H9 (cell line): ENCODE measurements around the gene IL10RA. TPM values are rescaled to one million over a fixed set of nuclear protein-coding genes. Genes with fewer than 3 reads are reported as not detected.

Experiments
- DNase-seq: peaks from one replicate; pipeline ENCODE4 v3.0.0-alpha.2; 2017
- H2AFZ ChIP-seq: one replicate; pipeline ENCODE4 v1.6.1; 2013; ENCODE audit warnings: mild to moderate bottlenecking, low read length, control low read depth, moderate library complexity
- H2AK5ac ChIP-seq: 2 replicates; pipeline ENCODE4 v1.6.1; 2013; ENCODE audit warnings: low read length, control low read depth, mixed read lengths; ENCODE audit not compliant: insufficient read length
- H2BK120ac ChIP-seq: one replicate; pipeline ENCODE4 v1.6.1; 2013; ENCODE audit warnings: low read depth, mild to moderate bottlenecking, low read length, control low read depth, inconsistent platforms; ENCODE audit not compliant: poor library complexity, severe bottlenecking
- H2BK12ac ChIP-seq: 2 replicates; pipeline ENCODE4 v1.6.1; 2013; ENCODE audit warnings: low read length, control low read depth, mixed read lengths, low read depth; ENCODE audit not compliant: insufficient read length
- H2BK15ac ChIP-seq: 2 replicates; pipeline ENCODE4 v1.6.1; 2013; ENCODE audit warnings: low read depth, low read length, control low read depth
- H2BK20ac ChIP-seq: one replicate; pipeline ENCODE4 v1.6.1; 2013; ENCODE audit warnings: low read depth, mild to moderate bottlenecking, low read length, control low read depth, inconsistent platforms; ENCODE audit not compliant: poor library complexity, severe bottlenecking
- H2BK5ac ChIP-seq: 2 replicates; pipeline ENCODE4 v1.6.1; 2013; ENCODE audit warnings: low read length, control low read depth, mixed read lengths; ENCODE audit not compliant: insufficient read length
- H3K14ac ChIP-seq: 2 replicates; pipeline ENCODE4 v1.6.1; 2013; ENCODE audit warnings: low read length, control low read depth; ENCODE audit not compliant: insufficient read depth
- H3K18ac ChIP-seq: 2 replicates; pipeline ENCODE4 v1.6.1; 2013; ENCODE audit warnings: low read depth, mild to moderate bottlenecking, mixed read lengths, low read length, control low read depth; ENCODE audit not compliant: insufficient read length
- H3K23ac ChIP-seq: 2 replicates; pipeline ENCODE4 v1.6.1; 2013; ENCODE audit warnings: low read length, control low read depth, mixed read lengths, low read depth; ENCODE audit not compliant: insufficient read length
- H3K23me2 ChIP-seq: 2 replicates; pipeline ENCODE4 v1.6.1; 2013; ENCODE audit warnings: low read depth, mild to moderate bottlenecking, mixed read lengths, low read length, control low read depth; ENCODE audit not compliant: insufficient read length, poor library complexity, severe bottlenecking
- H3K27ac ChIP-seq: 2 replicates; pipeline ENCODE4 v1.5.1; 2013; ENCODE audit warnings: low read length, control low read depth, mixed read lengths, low read depth; ENCODE audit not compliant: insufficient read length
- H3K27me3 ChIP-seq: 2 replicates; pipeline ENCODE4 v1.6.1; 2013; ENCODE audit warnings: low read length, control low read depth, inconsistent platforms; ENCODE audit not compliant: insufficient read depth
- H3K4ac ChIP-seq: 2 replicates; pipeline ENCODE4 v1.6.1; 2013; ENCODE audit warnings: low read depth, mild to moderate bottlenecking, control low read depth, inconsistent platforms, low read length, moderate library complexity
- H3K4me1 ChIP-seq: 2 replicates; pipeline ENCODE4 v1.6.1; 2013; ENCODE audit warnings: low read length, control low read depth, inconsistent platforms; ENCODE audit not compliant: insufficient read depth
- H3K4me2 ChIP-seq: 2 replicates; pipeline ENCODE4 v1.6.1; 2013; ENCODE audit warnings: low read length, control low read depth, mixed read lengths; ENCODE audit not compliant: insufficient read length, insufficient read depth
- H3K56ac ChIP-seq: 2 replicates; pipeline ENCODE4 v1.6.1; 2013; ENCODE audit warnings: low read depth, mild to moderate bottlenecking, mixed read lengths, low read length, control low read depth; ENCODE audit not compliant: insufficient read length
- H3K79me1 ChIP-seq: 2 replicates; pipeline ENCODE4 v1.6.1; 2013; ENCODE audit warnings: low read depth, mild to moderate bottlenecking, moderate library complexity, low read length, control low read depth, inconsistent platforms; ENCODE audit not compliant: insufficient read depth, poor library complexity, severe bottlenecking
- H3K79me2 ChIP-seq: 2 replicates; pipeline ENCODE4 v1.6.1; 2013; ENCODE audit warnings: low read length, control low read depth, inconsistent platforms; ENCODE audit not compliant: insufficient read depth
- H3K9ac ChIP-seq: 2 replicates; pipeline ENCODE4 v1.6.1; 2013; ENCODE audit warnings: low read length, control low read depth, mixed read lengths; ENCODE audit not compliant: insufficient read length; ENCODE audit errors: extremely low read depth
- H3K9me3 ChIP-seq: one replicate; pipeline ENCODE4 v1.6.1; 2013; ENCODE audit warnings: low read depth, low read length, inconsistent platforms; ENCODE audit not compliant: control insufficient read depth
- H3T11ph ChIP-seq: one replicate; pipeline ENCODE4 v1.6.1; 2013; ENCODE audit warnings: mild to moderate bottlenecking, low read length, control low read depth, inconsistent platforms
- H4K20me1 ChIP-seq: one replicate; pipeline ENCODE4 v1.6.1; 2013; ENCODE audit not compliant: control insufficient read depth, insufficient read length, insufficient read depth
- H4K5ac ChIP-seq: 2 replicates; pipeline ENCODE4 v1.6.1; 2013; ENCODE audit warnings: low read depth, mild to moderate bottlenecking, mixed read lengths, low read length, control low read depth; ENCODE audit not compliant: insufficient read length
- H4K8ac ChIP-seq: replicated peaks from 2 replicates; pipeline ENCODE4 v1.6.1; 2013; ENCODE audit warnings: low read length, control low read depth, mixed read lengths, low read depth; ENCODE audit not compliant: insufficient read length
- H4K91ac ChIP-seq: 2 replicates; pipeline ENCODE4 v1.6.1; 2013; ENCODE audit warnings: low read depth, mild to moderate bottlenecking, moderate library complexity, mixed read lengths, low read length, control low read depth; ENCODE audit not compliant: insufficient read length
- H3K27ac Mint-ChIP-seq, 3 experiments: 2 replicates in 2 of 3; 3 replicates in 1 of 3; pipeline ENCODE4 v1.8.0; 2020 to 2021; ENCODE audit warnings: mixed read lengths in 3 of 3, mild to moderate bottlenecking in 1 of 3, moderate library complexity in 1 of 3
- H3K27me3 Mint-ChIP-seq: 2 replicates; pipeline ENCODE4 v1.8.0; 2021; ENCODE audit warnings: low read depth, mild to moderate bottlenecking, moderate library complexity, mixed read lengths
- H3K36me3 Mint-ChIP-seq, 3 experiments: 2 replicates in 2 of 3; 3 replicates in 1 of 3; pipeline ENCODE4 v1.8.0; 2020 to 2021; ENCODE audit warnings: low read depth in 3 of 3, mixed read lengths in 3 of 3; ENCODE audit not compliant: insufficient read depth in 1 of 3
- H3K4me1 Mint-ChIP-seq, 2 experiments: 2 replicates each; pipeline ENCODE4 v1.8.0; 2020; ENCODE audit warnings: mixed read lengths in 2 of 2
- H3K4me3 Mint-ChIP-seq, 2 experiments: 2 replicates in 1 of 2; 3 replicates in 1 of 2; pipeline ENCODE4 v1.8.0; 2020 to 2021; ENCODE audit warnings: mild to moderate bottlenecking in 2 of 2, mixed read lengths in 2 of 2, moderate library complexity in 1 of 2
- H3K9me3 Mint-ChIP-seq, 2 experiments: 2 replicates in 1 of 2; 3 replicates in 1 of 2; pipeline ENCODE4 v1.8.0; 2020; ENCODE audit warnings: mild to moderate bottlenecking in 2 of 2, mixed read lengths in 2 of 2, moderate library complexity in 1 of 2
- CTCF ChIP-seq: fragments of 200-600 bp; sonication (generic); conservative IDR thresholded peaks from 3 replicates; pipeline ENCODE4 v1.8.0; 2021; ENCODE audit warnings: antibody characterized with exemption, mild to moderate bottlenecking
- WGBS: extraction: QIAGEN DNeasy Blood & Tissue Kit; methylation state at CpG from one replicate; pipeline ENCODE4 v1.1.7; 2013; ENCODE audit warnings: missing lambda C conversion rate, low lambda C conversion rate, mixed read lengths; ENCODE audit not compliant: insufficient read length; ENCODE audit errors: extremely low coverage; 5-methylcytosine and 5-hydroxymethylcytosine counted together
- total RNA-seq: library from RNA; stranded (reverse); gene quantifications from 2 replicates; pipeline ENCODE4 v1.2.1, GENCODE V29; 2021

Gene IL10RA
- total RNA-seq, 1 experiment from 2014 or later = not detected

DNA sequence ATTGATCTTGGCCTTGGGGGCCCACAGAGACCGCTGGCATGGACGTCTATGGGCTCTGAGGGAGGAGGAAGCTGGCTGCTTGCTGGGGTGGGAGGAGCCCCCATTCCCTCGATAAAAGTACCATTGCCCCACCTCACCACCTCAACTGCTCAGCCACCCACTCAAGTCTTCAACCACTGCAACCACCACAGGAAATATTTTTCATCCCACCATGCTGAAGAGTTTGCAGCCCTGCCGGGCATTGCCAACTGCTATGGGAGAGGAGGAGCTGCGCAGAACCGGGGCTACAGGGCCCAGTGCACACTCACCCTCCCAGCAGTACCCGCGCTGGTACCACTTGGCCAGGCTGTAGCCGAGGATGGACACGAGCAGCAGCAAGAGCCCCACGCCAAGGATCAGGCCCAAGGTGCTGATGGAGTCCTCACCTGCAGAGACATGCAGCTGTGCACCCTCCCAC, 29.2 kb downstream of the IL10RA start:
- H3K9me3 Mint-ChIP-seq = peaks cover 3 to 10% of the 10 kb centered on the region in 2 experiments; a peak in 2 of 5 replicates

More for the DNA sequence above, 29.2 kb downstream of the IL10RA start:
- Histone ChIP-seq H2AFZ (no peak overlapping the region), H3K56ac (no peak overlapping the region), H2AK5ac (no peak overlapping the region), H3T11ph (no peak overlapping the region), H2BK20ac (no peak overlapping the region), H2BK12ac (no peak overlapping the region), H4K8ac (no peak overlapping the region), H3K79me1 (no peaks in the 10 kb centered on the region), H2BK15ac (no peak overlapping the region), H4K91ac (no peak overlapping the region), H3K18ac (no peak overlapping the region), H2BK120ac (no peak overlapping the region), H3K27ac (no peak overlapping the region), H3K4ac (no peak overlapping the region), H3K14ac (no peak overlapping the region), H3K23ac (no peak overlapping the region), H4K20me1 (no peaks in the 10 kb centered on the region), H4K5ac (no peak overlapping the region), H2BK5ac (no peak overlapping the region), H3K4me1 (no peaks in the 10 kb centered on the region), H3K79me2 (no peaks in the 10 kb centered on the region), H3K9me3 (no peaks in the 10 kb centered on the region), H3K4me2 (no peak overlapping the region), H3K23me2 (no peaks in the 10 kb centered on the region), H3K9ac (no peak overlapping the region), H3K27me3 (no peaks in the 10 kb centered on the region)
- no peaks in the 10 kb centered on the region for H3K36me3 Mint-ChIP-seq
- TF ChIP-seq CTCF = no peak
- H3K4me1 Mint-ChIP-seq = no peaks in the 10 kb centered on the region
- no CpG with 5 or more reads among the region's 11 CpGs for WGBS
- peaks cover 26% of the 10 kb centered on the region for H3K27me3 Mint-ChIP-seq
- no peak overlapping the region for H3K27ac Mint-ChIP-seq
- DNase-seq = no peak
- H3K4me3 Mint-ChIP-seq = no peak overlapping the region
